Pancreas (tissue), 10 donors: Measurements from ENCODE around the gene ISCA1. TPM values are rescaled to one million over a fixed set of nuclear protein-coding genes. Genes with fewer than 3 reads are reported as not detected.

Experiments used
- ATAC-seq, 4 donors: fragments of 200-7000 bp; cut with Tn5 transposase; one replicate each; pipeline versions ENCODE4 v1.8.0 to v1.9.1; 2020; ENCODE audit warnings: mild to moderate bottlenecking in 4 of 4, moderate library complexity in 4 of 4
- DNase-seq, 6 donors: peaks; one replicate each; pipeline ENCODE4 v3.0.0-alpha.2; 2020
- FAIRE-seq: peaks from 2 replicates; lab custom pipeline; 2012; peaks lifted over from hg19 to GRCh38; lab: Jason Lieb, UNC
- H3K27ac ChIP-seq, 4 donors: fragments of 200-600 bp; sonication (generic); 1 replicate in 3 of 4; 2 replicates in 1 of 4; pipeline versions ENCODE4 v1.5.0 to v1.8.0; 2020
- H3K27me3 ChIP-seq, 4 donors: fragments of 200-600 bp; one replicate each; pipeline ENCODE4 v1.8.0; 2021
- H3K36me3 ChIP-seq, 3 donors: fragments of 200-600 bp; sonication (generic) in 1 of 3; one replicate each; pipeline versions ENCODE4 v1.5.0 to v1.8.0; 2020 to 2021
- H3K4me1 ChIP-seq, 3 donors: fragments of 200-600 bp; one replicate each; pipeline ENCODE4 v1.8.0; 2021
- H3K4me3 ChIP-seq, 4 donors: fragments of 200-600 bp; sonication (generic) in 2 of 4; one replicate each; pipeline versions ENCODE4 v1.5.0 to v1.8.0; 2020 to 2021
- H3K9me3 ChIP-seq, 4 donors: fragments of 200-600 bp; one replicate each; pipeline ENCODE4 v1.8.0; 2021
- CTCF ChIP-seq, 4 donors: fragments of 200-600 bp; sonication (generic) in 3 of 4; IDR thresholded peaks; one replicate each; pipeline versions ENCODE4 v1.5.0 to v1.8.0; 2021; ENCODE audit warnings: antibody characterized with exemption in 4 of 4
- WGBS, 2 donors: extraction: QIAGEN DNeasy Blood & Tissue Kit; methylation state at CpG; one replicate each; pipeline ENCODE4 v1.1.7; 2013; 5-methylcytosine and 5-hydroxymethylcytosine counted together
- intact Hi-C, 3 donors: fragments of 100-400 bp; cut with DNase I; formaldehyde crosslinking; loops; one replicate each; pipeline versions ENCODE4 v1.11.1 to v1.14.2; 2022
- polyA plus RNA-seq, 2 donors: library from polyadenylated mRNA; stranded (reverse); fragments of 200-250 nt; gene quantifications; one replicate each; pipeline ENCODE4 v1.2.3, GENCODE V29; 2013
- total RNA-seq, 6 donors: library from RNA; stranded (reverse); fragmentation: NEBNext Ultra II Directional in 4 of 6; extraction: Animal tissue kit (Norgen Biotek cat#: 25700) in 4 of 6; gene quantifications; one replicate each; pipeline versions ENCODE4 v1.2.1 to v1.2.4, GENCODE V29; 2021 to 2023
- donor health status: healthy with polysubstance abuse.
- donor health status: DM: no; HTN: no; CAD: no; lungs with moderate emphysema.
- donor health status: DM: no; HTN: no; CAD: no.
- donor health status: control.
- donor health status: control.
- donor health status: Bipolar disorder and iron deficiency.
- donor health status: DM: yes; HTN: yes; CAD: no.
- donor health status: DM: no; HTN: no; CAD: no.
- donor health status: DM: no; HTN: no; CAD: no.
- donor health status: DM: yes; HTN: yes; CAD: no.

Gene ISCA1
- total and polyA plus RNA-seq, 8 donors: 8.6 to 26.5 (median 10.9) TPM

- ATAC-seq (no peak), FAIRE-seq (no peak), DNase-seq (no peak)
- H3K4me3 ChIP-seq: no peak overlapping the region
- 83 to 87% methylated on average over 3 of the region's 3 CpGs for WGBS, 2 donors
- H3K27me3 ChIP-seq: no peaks in the 10 kb centered on the region
- intact Hi-C loops: no loop called here
- no peak overlapping the region for H3K27ac ChIP-seq
- no peak for TF ChIP-seq CTCF (IDR thresholded peaks at IDR 0.05)
- no peaks in the 10 kb centered on the region for H3K4me1 ChIP-seq
- peaks cover 3 to 53% (median 15%) of the 10 kb centered on the region in 3 donors for H3K36me3 ChIP-seq
- H3K9me3 ChIP-seq: no peaks in the 10 kb centered on the region
Observed at GRCh38 chr9:86326536-86326935, 44.2 kb upstream of the ISCA1 start.

- WGBS, 2 donors: 92 to 97% methylated on average over 1 of the region's 1 CpG
- H3K36me3 ChIP-seq: peaks cover 3 to 66% (median 18%) of the 10 kb centered on the region in 3 donors
Observed at GRCh38 chr9:86324901-86325300, 42.6 kb upstream of the ISCA1 start.

GRCh38 chr9:86324308-86324707 lies 42.0 kb upstream of the ISCA1 start:
- Histone ChIP-seq H3K27ac (no peak overlapping the region), H3K27me3 (no peaks in the 10 kb centered on the region), H3K4me3 (no peak overlapping the region), H3K9me3 (no peaks in the 10 kb centered on the region), H3K4me1 (no peaks in the 10 kb centered on the region), H3K36me3 (peaks cover 3 to 70% (median 18%) of the 10 kb centered on the region in 3 donors)
- DNase-seq: no peak
- ATAC-seq: no peak
- 74 to 87% methylated on average over 2 of the region's 2 CpGs for WGBS, 2 donors
- intact Hi-C loops: no loop called here
- no peak for FAIRE-seq
- no peak for TF ChIP-seq CTCF (IDR thresholded peaks at IDR 0.05)

More at GRCh38 chr9:86324901-86325300, 42.6 kb upstream of the ISCA1 start:
- no peak for TF ChIP-seq CTCF (IDR thresholded peaks at IDR 0.05)
- Histone ChIP-seq H3K9me3 (no peaks in the 10 kb centered on the region), H3K4me1 (no peaks in the 10 kb centered on the region), H3K27me3 (no peaks in the 10 kb centered on the region), H3K27ac (no peak overlapping the region), H3K4me3 (no peak overlapping the region)
- no peak for FAIRE-seq
- intact Hi-C loops: no loop called here
- DNase-seq: no peak
- ATAC-seq: no peak

- ATAC-seq (no peak), FAIRE-seq (no peak), DNase-seq (no peak)
- no peak for TF ChIP-seq CTCF (IDR thresholded peaks at IDR 0.05)
- Histone ChIP-seq H3K36me3 (peaks cover 3 to 81% (median 18%) of the 10 kb centered on the region in 3 donors), H3K9me3 (no peaks in the 10 kb centered on the region), H3K27me3 (no peaks in the 10 kb centered on the region), H3K4me3 (no peak overlapping the region), H3K4me1 (no peaks in the 10 kb centered on the region), H3K27ac (no peak overlapping the region)
- intact Hi-C loops: no loop called here
- WGBS, 2 donors: 78 to 82% methylated on average over 8 of the region's 8 CpGs
Observed at GRCh38 chr9:86322973-86323644, 40.8 kb upstream of the ISCA1 start.

- WGBS, 2 donors: 91 to 94% methylated on average over 5 of the region's 5 CpGs
- DNase-seq: no peak
- FAIRE-seq: no peak
- no peak overlapping the region for H3K4me3 ChIP-seq
- H3K27me3 ChIP-seq: no peaks in the 10 kb centered on the region
- no peaks in the 10 kb centered on the region for H3K9me3 ChIP-seq
- no peak for TF ChIP-seq CTCF (IDR thresholded peaks at IDR 0.05)
- H3K36me3 ChIP-seq: peaks cover 6 to 81% (median 23%) of the 10 kb centered on the region in 3 donors
- ATAC-seq: no peak
- H3K27ac ChIP-seq: no peak overlapping the region
- intact Hi-C loops: no loop called here
- H3K4me1 ChIP-seq: no peaks in the 10 kb centered on the region
Observed at GRCh38 chr9:86321373-86321772, 39.0 kb upstream of the ISCA1 start.
